Measurements from ENCODE around the gene RFNG. TPM values are rescaled to one million over a fixed set of nuclear protein-coding genes. Genes with fewer than 3 reads are reported as not detected.
"Not testable (repeated sequence)": the region's sequence is repeated elsewhere in the genome, so short reads cannot be mapped to it uniquely, and the experiment has no call there.

RFNG gene
- polyA plus RNA-seq, 5 donors: 31.2 to 57.4 (median 50.3) TPM

GRCh38 chr17:82047914-82048570, 3.6 kb downstream of the RFNG start:
- no peak for DNase-seq

- no peak for DNase-seq
Measured at GRCh38 chr17:82047379-82047778, 4.2 kb downstream of the RFNG start.

DNA sequence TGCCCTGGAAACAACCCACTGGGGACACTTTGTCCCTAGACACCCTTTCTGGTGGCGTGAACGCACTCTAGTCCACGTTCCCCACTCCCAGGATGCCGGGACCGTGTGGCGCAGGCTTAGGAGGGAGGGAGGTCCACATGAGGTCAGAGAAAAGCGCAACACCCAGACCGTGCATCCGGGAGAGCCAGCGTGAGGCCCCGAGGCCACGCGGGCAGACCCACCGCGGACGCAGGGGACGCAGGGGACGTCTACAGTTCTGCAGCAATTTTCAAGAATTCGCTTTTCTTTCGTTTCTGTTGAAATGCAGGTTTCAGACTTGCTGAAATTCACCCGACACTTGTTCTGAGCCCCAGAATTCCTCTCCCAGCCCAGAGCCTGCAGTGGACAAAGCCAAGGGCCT, 4.7 kb downstream of the RFNG start:
- DNase-seq: no peak

- DNase-seq: no peak
Measured at GRCh38 chr17:82045936-82046484, 5.6 kb downstream of the RFNG start.

GRCh38 chr17:82043507-82043906, 8.1 kb downstream of the RFNG start:
- DNase-seq: no peak

GRCh38 chr17:82042649-82043048, 9.0 kb downstream of the RFNG start:
- no peak for DNase-seq

DNA sequence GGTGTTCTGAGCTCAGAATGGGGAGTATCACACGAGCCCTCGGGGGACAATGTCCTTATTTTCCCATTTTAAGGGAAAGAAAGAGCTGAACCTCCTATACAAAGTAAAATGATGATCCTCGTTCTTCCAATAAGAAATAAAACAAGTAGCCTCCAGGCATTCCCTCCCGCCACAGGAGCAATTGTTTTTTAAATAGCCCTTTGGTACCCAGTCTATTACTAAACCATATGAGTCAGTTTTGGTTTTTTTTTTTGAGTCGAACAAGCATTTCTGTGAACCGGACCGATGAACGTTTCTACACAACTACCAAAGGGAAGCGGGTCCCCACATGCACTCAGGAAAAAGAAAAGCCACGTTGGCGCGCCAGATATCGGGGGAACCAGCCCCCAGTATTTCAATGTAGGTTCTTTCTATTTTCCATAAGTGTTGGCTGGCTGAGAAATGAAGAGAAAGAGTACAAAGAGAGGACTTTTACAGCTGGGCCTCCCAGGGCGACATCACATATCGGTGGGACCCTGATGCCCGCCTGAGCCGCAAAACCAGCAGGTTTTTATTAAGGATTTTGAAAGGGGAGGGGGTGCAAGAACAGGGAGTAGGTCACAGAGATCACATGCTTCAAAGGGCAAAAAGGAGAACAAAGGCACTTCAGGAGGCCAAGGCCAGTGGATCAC, 10.3 kb downstream of the RFNG start:
- no peak for DNase-seq

- DNase-seq: no peak
Measured at GRCh38 chr17:82039695-82040299, 11.8 kb downstream of the RFNG start.

GRCh38 chr17:82038796-82039409, 12.7 kb downstream of the RFNG start:
- not testable (repeated sequence) for DNase-seq

DNA sequence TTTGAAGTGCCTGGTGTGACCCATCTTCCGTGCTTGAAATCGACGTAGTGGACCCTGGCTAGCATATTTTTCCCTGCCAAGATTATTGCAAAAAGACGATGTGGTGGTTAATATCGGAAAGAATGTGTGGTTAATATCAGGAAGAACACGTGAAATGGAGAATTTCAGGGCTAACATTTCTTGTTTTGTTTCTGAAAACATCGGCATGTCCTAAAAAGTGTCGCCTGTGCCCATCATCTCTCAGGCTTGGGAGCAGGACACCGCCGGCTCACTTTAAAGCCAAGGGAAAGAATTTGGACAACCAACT, 13.8 kb downstream of the RFNG start:
- no peak for DNase-seq

- peak; percentile 94 to 96 for DNase-seq
Measured at GRCh38 chr17:82037092-82037888, 14.3 kb downstream of the RFNG start, which contains the start of gene DCXR. TSS of gene DCXR (minus strand) at chr17:82037697. CDS start at chr17:82037682, 15 bp downstream.

GRCh38 chr17:82036634-82037091, 14.9 kb downstream of the RFNG start:
- no peak for DNase-seq

GRCh38 chr17:82035956-82036633, 15.5 kb downstream of the RFNG start:
- no peak for DNase-seq

- DNase-seq: no peak
Measured at GRCh38 chr17:82035488-82035887, 16.1 kb downstream of the RFNG start.

GRCh38 chr17:82034371-82035011, 17.1 kb downstream of the RFNG start:
- DNase-seq: no peak

- no peak for DNase-seq
Measured at GRCh38 chr17:82033359-82034085, 18.1 kb downstream of the RFNG start.

- DNase-seq: no peak
Measured at GRCh38 chr17:82031885-82032627, 19.6 kb downstream of the RFNG start.

GRCh38 chr17:82031303-82031884, 20.2 kb downstream of the RFNG start, which contains the start of gene RAC3:
TSS of gene RAC3 (plus strand) at chr17:82031678. CDS start at chr17:82031762, 84 bp downstream.
- DNase-seq: no peak
